ENCODE results near the gene CASP6. TPM values are rescaled to one million over a fixed set of nuclear protein-coding genes. Genes with fewer than 3 reads are reported as not detected.
"Not testable (repeated sequence)": the region's sequence is repeated elsewhere in the genome, so short reads cannot be mapped to it uniquely, and the experiment has no call there.

CASP6 gene
- total and polyA plus RNA-seq, 2 of the 8 experiments (the other 6 are each of a cell fraction or from before 2014, with no cell fraction given) = 29.5 to 35.1 TPM

DNA sequence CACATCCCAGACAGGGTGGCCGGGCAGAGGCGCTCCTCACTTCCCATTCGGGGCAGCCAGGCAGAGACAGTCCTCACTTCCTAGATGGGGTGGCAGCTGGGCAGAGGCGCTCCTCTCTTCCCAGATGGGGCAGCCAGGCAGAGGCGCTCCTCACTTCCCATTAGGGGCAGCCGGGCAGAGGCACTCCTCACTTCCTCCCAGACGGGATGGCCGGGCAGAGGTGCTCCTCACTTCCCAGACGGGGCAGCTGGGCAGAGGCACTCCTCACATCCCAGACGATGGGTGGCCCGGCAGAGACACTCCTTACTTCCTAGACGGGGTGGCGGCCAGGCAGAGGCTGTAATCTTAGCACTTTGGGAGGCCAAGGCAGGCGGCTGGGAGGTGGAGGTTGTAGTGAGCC lies 24.3 kb downstream of the CASP6 start:
- not testable (repeated sequence) for H3K4ac ChIP-seq (replicated peaks; ENCODE audit: insufficient read length, low read depth, low read length); FAIRE-seq

DNA sequence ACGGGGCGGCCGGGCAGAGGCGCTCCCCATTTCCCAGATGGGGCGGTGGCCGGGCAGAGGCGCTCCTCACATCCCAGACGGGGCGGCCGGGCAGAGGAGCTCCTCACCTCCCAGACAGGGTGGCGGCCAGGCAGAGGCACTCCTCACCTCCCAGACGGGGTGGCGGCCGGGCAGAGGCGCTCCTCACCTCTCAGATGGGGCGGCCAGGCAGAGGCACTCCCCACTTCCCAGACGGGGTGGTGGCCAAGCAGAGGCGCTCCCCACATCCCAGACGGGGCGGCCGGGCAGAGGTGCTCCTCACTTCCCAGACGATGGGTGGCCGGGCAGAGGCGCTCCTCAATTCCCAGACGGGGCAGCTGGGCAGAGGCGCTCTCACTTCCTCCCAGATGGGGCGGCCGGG lies 24.8 kb downstream of the CASP6 start:
- H2AK5ac ChIP-seq (ENCODE audit: low read depth, low read length); H3K27ac ChIP-seq (ENCODE audit: low read depth, low read length); H2BK20ac ChIP-seq (ENCODE audit: low read length); H4K8ac ChIP-seq (ENCODE audit: extremely low read depth, insufficient read depth, low read length); DNase-seq (ENCODE audit: low read depth in 1 of 2, low spot score in 2 of 2); H3K4me1 ChIP-seq (replicated peaks in 1 of 4; ENCODE audit: control insufficient read depth in 3 of 4, insufficient read depth in 4 of 4, low read length in 3 of 4); H2BK12ac ChIP-seq (ENCODE audit: low read depth, low read length); H3K4ac ChIP-seq (replicated peaks; ENCODE audit: insufficient read length, low read depth, low read length); H3K4me2 ChIP-seq (ENCODE audit: insufficient read depth in 1 of 2, low read depth in 2 of 2, low read length in 2 of 2); H2BK15ac ChIP-seq (ENCODE audit: low read length); H4K5ac ChIP-seq (ENCODE audit: insufficient read length, low read depth, low read length); H2BK5ac ChIP-seq (ENCODE audit: low read depth, low read length); H3K14ac ChIP-seq (ENCODE audit: insufficient read length); H4K91ac ChIP-seq (replicated peaks; ENCODE audit: insufficient read length, low read length); H3K27me3 ChIP-seq (replicated peaks in 1 of 4; ENCODE audit: control insufficient read depth in 3 of 4, extremely low read depth in 1 of 4, insufficient read depth in 3 of 4, low read length in 3 of 4); H2BK120ac ChIP-seq (replicated peaks; ENCODE audit: low read depth, low read length); H3K23ac ChIP-seq (ENCODE audit: insufficient read length); H3K18ac ChIP-seq (ENCODE audit: extremely low read depth, low read length); H3K79me2 ChIP-seq (ENCODE audit: control insufficient read depth in 1 of 2, insufficient read depth in 2 of 2, low read length in 2 of 2); H2AFZ ChIP-seq (ENCODE audit: low read length); H3K56ac ChIP-seq (replicated peaks; ENCODE audit: insufficient read length, low read depth, low read length); POLR2A ChIA-PET (ENCODE audit: partially characterized antibody); H3K9ac ChIP-seq (replicated peaks in 1 of 4; ENCODE audit: extremely low read depth in 1 of 4, low read depth in 3 of 4, low read length in 3 of 4); FAIRE-seq; H4K20me1 ChIP-seq (replicated peaks in 1 of 2; ENCODE audit: control insufficient read depth in 1 of 2, insufficient read depth in 2 of 2, low read length in 2 of 2); H3K36me3 ChIP-seq (ENCODE audit: control insufficient read depth in 2 of 4, insufficient read depth in 4 of 4, low read length in 3 of 4); H3K4me3 ChIP-seq (ENCODE audit: extremely low read depth in 1 of 4, insufficient read depth in 2 of 4, low read depth in 3 of 4, low read length in 4 of 4); H3K23me2 ChIP-seq (ENCODE audit: low read depth, low read length); H3K79me1 ChIP-seq (ENCODE audit: low read depth, low read length): not testable (repeated sequence)
- H3K9me3 ChIP-seq (ENCODE audit: insufficient read depth in 2 of 2, low read depth in 1 of 2, low read length in 1 of 2) = peaks cover 3 to 20% of the 10 kb centered on the region in 2 experiments; a peak in 3 of 4 replicates
- WGBS, 2 experiments (ENCODE audit: extremely low coverage in 1 of 2, insufficient coverage in 1 of 2, insufficient read length in 1 of 2, insufficient replicate concordance in 2 of 2, low coverage in 1 of 2, low lambda C conversion rate in 2 of 2, missing lambda C conversion rate in 1 of 2) = 93% methylated on average over 14 of the region's 28 CpGs; no CpG with 5 or more reads in 1 of the 2 experiments
- CTCF ChIA-PET (ENCODE audit: partially characterized antibody) = interaction anchor here (0.6 to 1.6 kb wide), 4 partner anchors 8 to 23 kb away, joined by 3 to 6 read pairs (median 4); no protein-coding TSS in a partner anchor

More for the DNA sequence above, 24.3 kb downstream of the CASP6 start:
- peaks cover 3 to 20% of the 10 kb centered on the region in 2 experiments; a peak in 3 of 4 replicates for H3K9me3 ChIP-seq (ENCODE audit: insufficient read depth in 2 of 2, low read depth in 1 of 2, low read length in 1 of 2)
- H3K36me3 ChIP-seq (ENCODE audit: control insufficient read depth in 2 of 4, insufficient read depth in 4 of 4, low read length in 3 of 4); H2BK5ac ChIP-seq (ENCODE audit: low read depth, low read length); DNase-seq (ENCODE audit: low read depth in 1 of 2, low spot score in 2 of 2); H3K9ac ChIP-seq (replicated peaks in 1 of 4; ENCODE audit: extremely low read depth in 1 of 4, low read depth in 3 of 4, low read length in 3 of 4); H2AFZ ChIP-seq (ENCODE audit: low read length); H3K79me1 ChIP-seq (ENCODE audit: low read depth, low read length); H3K27me3 ChIP-seq (replicated peaks in 1 of 4; ENCODE audit: control insufficient read depth in 3 of 4, extremely low read depth in 1 of 4, insufficient read depth in 3 of 4, low read length in 3 of 4); H3K4me3 ChIP-seq (ENCODE audit: extremely low read depth in 1 of 4, insufficient read depth in 2 of 4, low read depth in 3 of 4, low read length in 4 of 4); H2BK12ac ChIP-seq (ENCODE audit: low read depth, low read length); H2BK15ac ChIP-seq (ENCODE audit: low read length); H3K4me2 ChIP-seq (ENCODE audit: insufficient read depth in 1 of 2, low read depth in 2 of 2, low read length in 2 of 2); H3K79me2 ChIP-seq (ENCODE audit: control insufficient read depth in 1 of 2, insufficient read depth in 2 of 2, low read length in 2 of 2); POLR2A ChIA-PET (ENCODE audit: partially characterized antibody); H4K91ac ChIP-seq (replicated peaks; ENCODE audit: insufficient read length, low read length); H2BK120ac ChIP-seq (replicated peaks; ENCODE audit: low read depth, low read length); H3K23me2 ChIP-seq (ENCODE audit: low read depth, low read length); H2BK20ac ChIP-seq (ENCODE audit: low read length); H3K23ac ChIP-seq (ENCODE audit: insufficient read length); H3K27ac ChIP-seq (ENCODE audit: low read depth, low read length); H4K20me1 ChIP-seq (replicated peaks in 1 of 2; ENCODE audit: control insufficient read depth in 1 of 2, insufficient read depth in 2 of 2, low read length in 2 of 2); H3K14ac ChIP-seq (ENCODE audit: insufficient read length); H2AK5ac ChIP-seq (ENCODE audit: low read depth, low read length); H4K8ac ChIP-seq (ENCODE audit: extremely low read depth, insufficient read depth, low read length); H3K4me1 ChIP-seq (replicated peaks in 1 of 4; ENCODE audit: control insufficient read depth in 3 of 4, insufficient read depth in 4 of 4, low read length in 3 of 4); H3K18ac ChIP-seq (ENCODE audit: extremely low read depth, low read length); H3K56ac ChIP-seq (replicated peaks; ENCODE audit: insufficient read length, low read depth, low read length); H4K5ac ChIP-seq (ENCODE audit: insufficient read length, low read depth, low read length): not testable (repeated sequence)
- CTCF ChIA-PET (ENCODE audit: partially characterized antibody) = interaction anchor here (0.6 to 1.6 kb wide), 4 partner anchors 8 to 22 kb away, joined by 3 to 6 read pairs (median 4); no protein-coding TSS in a partner anchor
- 91% methylated on average over 5 of the region's 14 CpGs; no CpG with 5 or more reads in 1 of the 2 experiments for WGBS, 2 experiments (ENCODE audit: extremely low coverage in 1 of 2, insufficient coverage in 1 of 2, insufficient read length in 1 of 2, insufficient replicate concordance in 2 of 2, low coverage in 1 of 2, low lambda C conversion rate in 2 of 2, missing lambda C conversion rate in 1 of 2)
